CD4-positive, alpha-beta memory T cell (primary cell): ENCODE data around the gene KCTD15. TPM values are rescaled to one million over a fixed set of nuclear protein-coding genes. Genes with fewer than 3 reads are reported as not detected.

Experiments used
- CTCF ChIA-PET: fragments of 350-600 bp; sonication (Branson Sonifier 250); formaldehyde crosslinking; loops from one replicate; lab custom pipeline; 2021; ENCODE audit warnings: inconsistent platforms; ENCODE audit not compliant: partially characterized antibody; lab: Charles Lee
- POLR2A ChIA-PET: fragments of 350-600 bp; sonication (Branson Sonifier 250); formaldehyde crosslinking; loops from one replicate; lab custom pipeline; 2021; ENCODE audit not compliant: partially characterized antibody; lab: Charles Lee
- DNase-seq, 5 donors: peaks; one replicate each; pipeline versions ENCODE4 v3.0.0 to v3.0.0-alpha.2; 2020 to 2022; ENCODE audit warnings: mixed read lengths in 1 of 5
- H3K27ac ChIP-seq: one replicate; pipeline ENCODE4 v1.7.0; 2013; ENCODE audit warnings: low read depth, low read length
- H3K27me3 ChIP-seq: 2 replicates; pipeline ENCODE4 v1.7.0; 2013; ENCODE audit warnings: mild to moderate bottlenecking, low read length, moderate library complexity; ENCODE audit not compliant: insufficient read depth
- H3K36me3 ChIP-seq: 2 replicates; pipeline ENCODE4 v1.7.0; 2013; ENCODE audit warnings: mild to moderate bottlenecking, low read length, moderate library complexity; ENCODE audit not compliant: insufficient read depth
- H3K4me1 ChIP-seq: 2 replicates; pipeline ENCODE4 v1.7.0; 2013; ENCODE audit warnings: mild to moderate bottlenecking, low read length, moderate library complexity; ENCODE audit not compliant: insufficient read depth
- H3K4me3 ChIP-seq, 2 donors: one replicate each; pipeline ENCODE4 v1.7.0; 2013; ENCODE audit warnings: low read length in 2 of 2, mild to moderate bottlenecking in 1 of 2
- H3K9me3 ChIP-seq, 2 donors: one replicate each; pipeline ENCODE4 v1.7.0; 2013; ENCODE audit warnings: low read length in 2 of 2, control low read depth in 1 of 2; ENCODE audit not compliant: control insufficient read depth in 1 of 2
- H3K27ac Mint-ChIP-seq, 7 donors: one replicate each; pipeline ENCODE4 v1.8.0; 2020 to 2021; ENCODE audit warnings: mixed read lengths in 7 of 7, mild to moderate bottlenecking in 6 of 7, inconsistent platforms in 3 of 7, moderate library complexity in 3 of 7
- H3K27me3 Mint-ChIP-seq, 2 donors: one replicate each; pipeline ENCODE4 v1.8.0; 2020 to 2021; ENCODE audit warnings: mixed read lengths in 2 of 2
- H3K36me3 Mint-ChIP-seq, 2 donors: one replicate each; pipeline ENCODE4 v1.8.0; 2020 to 2021; ENCODE audit warnings: mixed read lengths in 2 of 2, inconsistent platforms in 1 of 2, mild to moderate bottlenecking in 1 of 2
- H3K4me1 Mint-ChIP-seq, 4 donors: one replicate each; pipeline ENCODE4 v1.8.0; 2020 to 2021; ENCODE audit warnings: mixed read lengths in 4 of 4, mild to moderate bottlenecking in 1 of 4
- H3K4me3 Mint-ChIP-seq, 8 donors: one replicate each; pipeline ENCODE4 v1.8.0; 2020 to 2021; ENCODE audit warnings: mixed read lengths in 8 of 8, mild to moderate bottlenecking in 7 of 8, moderate library complexity in 6 of 8, inconsistent platforms in 3 of 8
- H3K9me3 Mint-ChIP-seq, 8 donors: one replicate each; pipeline ENCODE4 v1.8.0; 2020 to 2021; ENCODE audit warnings: mixed read lengths in 8 of 8, mild to moderate bottlenecking in 5 of 8, inconsistent platforms in 3 of 8, moderate library complexity in 1 of 8
- intact Hi-C: fragments of 100-400 bp; cut with micrococcal nuclease; formaldehyde crosslinking; loops from one replicate; pipeline ENCODE4 v1.15.1; 2023
- polyA plus RNA-seq, 2 donors: library from polyadenylated mRNA; unstranded; fragments of 300-500 nt; fragmentation: Illumina TruSeq; gene quantifications; one replicate each; pipeline ENCODE4 v1.2.3, GENCODE V29; 2021
- total RNA-seq, 2 experiments: library from RNA; stranded (reverse); gene quantifications; one replicate each; pipeline ENCODE4 v1.2.3, GENCODE V29; 2021

The KCTD15 gene
- total and polyA plus RNA-seq, 4 experiments from 2014 or later, result 0.68 to 11.0 (median 5.8) TPM

DNA sequence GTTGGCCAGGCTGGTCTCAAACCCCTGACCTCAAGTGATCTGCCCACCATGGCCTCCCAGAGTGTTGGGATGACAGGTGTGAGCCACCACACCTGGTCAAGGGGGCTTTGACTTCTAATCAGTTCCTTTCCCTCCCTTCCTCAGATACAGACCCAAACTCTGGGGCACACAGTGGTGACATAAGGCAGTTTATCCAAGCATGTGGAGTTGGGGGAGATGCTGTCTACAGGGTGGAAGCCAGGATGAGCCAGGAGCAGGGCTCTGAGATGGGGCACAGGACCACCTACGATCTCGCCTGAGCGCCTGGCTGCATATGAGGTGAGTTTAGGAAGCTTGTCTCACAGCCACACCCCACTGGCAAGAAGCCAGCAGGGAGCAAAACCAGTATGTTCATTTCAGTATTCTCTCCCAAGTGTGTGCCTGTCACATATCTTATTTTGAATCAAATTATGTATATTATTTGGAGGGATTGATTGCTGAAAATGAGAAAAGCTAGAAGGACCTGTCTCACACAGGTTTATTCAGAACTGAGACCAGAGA lies 67.7 kb downstream of the KCTD15 start:
- Mint-ChIP-seq H3K4me1 (no peaks in the 10 kb centered on the region), H3K36me3 (no peaks in the 10 kb centered on the region), H3K9me3 (no peaks in the 10 kb centered on the region), H3K27ac (no peak overlapping the region), H3K27me3 (peaks cover 4 to 6% of the 10 kb centered on the region in 2 donors), H3K4me3 (no peak overlapping the region)
- Histone ChIP-seq H3K4me1 (no peaks in the 10 kb centered on the region), H3K36me3 (no peaks in the 10 kb centered on the region), H3K27me3 (no peaks in the 10 kb centered on the region), H3K27ac (no peak overlapping the region), H3K4me3 (no peak overlapping the region), H3K9me3 (no peaks in the 10 kb centered on the region)
- CTCF ChIA-PET, result no interaction called here
- POLR2A ChIA-PET, result no interaction called here
- DNase-seq, result no peak
- intact Hi-C loops, result no loop called here

GRCh38 chr19:33865306-33865705 lies 68.6 kb downstream of the KCTD15 start:
- H3K9me3 Mint-ChIP-seq, result no peaks in the 10 kb centered on the region
- H3K27me3 Mint-ChIP-seq, result peaks cover 6 to 10% of the 10 kb centered on the region in 2 donors
- Histone ChIP-seq H3K9me3 (no peaks in the 10 kb centered on the region), H3K4me1 (no peaks in the 10 kb centered on the region), H3K4me3 (no peak overlapping the region), H3K27ac (no peak overlapping the region), H3K36me3 (no peaks in the 10 kb centered on the region), H3K27me3 (no peaks in the 10 kb centered on the region)
- no peaks in the 10 kb centered on the region for H3K36me3 Mint-ChIP-seq
- POLR2A ChIA-PET, result no interaction called here
- intact Hi-C loops, result no loop called here
- no peaks in the 10 kb centered on the region for H3K4me1 Mint-ChIP-seq
- H3K27ac Mint-ChIP-seq, result no peak overlapping the region
- DNase-seq, result no peak
- H3K4me3 Mint-ChIP-seq, result no peak overlapping the region
- CTCF ChIA-PET, result no interaction called here

Other genes starting within 250 kb of the KCTD15 start
- not detected for gene CHST8, start 174.9 kb upstream of the KCTD15 start, total RNA-seq
- gene CHST8, start 174.9 kb upstream of the KCTD15 start, polyA plus RNA-seq, result not detected